HCT116 (cell line): Measurements from ENCODE around the gene ZNF154. TPM values are rescaled to one million over a fixed set of nuclear protein-coding genes. Genes with fewer than 3 reads are reported as not detected.

ENCODE experiments used
- ATAC-seq: fragments of 200-7000 bp; cut with Tn5 transposase; 2 replicates; pipeline ENCODE4 v1.9.1; 2020; ENCODE audit warnings: mild to moderate bottlenecking, moderate library complexity
- BruUV-seq: library from RNA; stranded (reverse); fragments of 400-500 nt; replicated peaks from 2 replicates; lab custom pipeline; 2021; lab: Mats Ljungman, UMichigan
- CTCF ChIA-PET: fragments of 300-600 bp; sonication (Branson Sonifier 250); formaldehyde crosslinking; loops from one replicate; lab custom pipeline; 2021; ENCODE audit warnings: antibody characterized with exemption; lab: Charles Lee
- POLR2A ChIA-PET: fragments of 300-600, 350-600 bp; sonication (Branson Sonifier 250); formaldehyde crosslinking; loops from one replicate; lab custom pipeline; 2021; ENCODE audit warnings: antibody characterized with exemption; lab: Charles Lee
- RAD21 ChIA-PET, 2 experiments: fragments of 300-600 bp; sonication (Branson Sonifier 250); formaldehyde crosslinking; loops; one replicate each; lab custom pipeline; 2023; ENCODE audit warnings: low total read pairs in 2 of 2; ENCODE audit not compliant: uncharacterized antibody in 2 of 2, unreplicated experiment in 2 of 2, low non-redundant PET in 1 of 2; lab: Charles Lee
- DNase-seq: peaks from one replicate; pipeline ENCODE4 v3.0.0-alpha.2; 2010; ENCODE audit warnings: low read depth, low spot score
- H2AFZ ChIP-seq: fragments of 200-600 bp; shearing (Covaris generic), sonication (generic); 2 replicates; pipeline ENCODE4 v1.6.1; 2017; ENCODE audit warnings: low read depth, mixed run types, mixed read lengths, antibody characterized with exemption, low read length; ENCODE audit not compliant: poor library complexity, severe bottlenecking
- H3K27ac ChIP-seq: 2 replicates; pipeline ENCODE4 v1.5.1; 2012; ENCODE audit warnings: low read depth, low read length
- H3K27me3 ChIP-seq: fragments of 200-600 bp; sonication (generic); 2 replicates; pipeline ENCODE4 v1.6.1; 2016; ENCODE audit warnings: mixed run types, low read length, mixed read lengths; ENCODE audit not compliant: insufficient read depth
- H3K36me3 ChIP-seq, 2 experiments: fragments of 200-500 bp in 1 of 2; fragments of 200-600 bp in 1 of 2; sonication (Bioruptor generic) in 1 of 2; sonication (generic) in 1 of 2; 2 replicates each; pipeline versions ENCODE4 v1.5.1 to v1.6.1; 2014 to 2016; ENCODE audit warnings: low read length in 2 of 2, inconsistent platforms in 1 of 2, mixed read lengths in 1 of 2, mixed run types in 1 of 2; ENCODE audit not compliant: insufficient read depth in 2 of 2, control insufficient read depth in 1 of 2
- H3K4me1 ChIP-seq, 2 experiments: fragments of 200-600 bp in 1 of 2; sonication (generic) in 1 of 2; 2 replicates each; pipeline versions ENCODE4 v1.5.1 to v1.6.1; 2012 to 2017; ENCODE audit warnings: low read length in 2 of 2, inconsistent platforms in 1 of 2, mild to moderate bottlenecking in 1 of 2, mixed read lengths in 1 of 2, mixed run types in 1 of 2, moderate library complexity in 1 of 2; ENCODE audit not compliant: insufficient read depth in 2 of 2, control insufficient read depth in 1 of 2
- H3K4me2 ChIP-seq: fragments of 200-600 bp; sonication (generic); 2 replicates; pipeline ENCODE4 v1.6.1; 2017; ENCODE audit warnings: mixed run types, low read length, mixed read lengths
- H3K4me3 ChIP-seq, 2 experiments: fragments of 200-600 bp in 1 of 2; sonication (generic) in 1 of 2; replicated peaks in 1 of 2; 2 replicates each; pipeline ENCODE4 v1.5.1; 2011 to 2016; ENCODE audit warnings: low read length in 2 of 2, control low read depth in 1 of 2, low read depth in 1 of 2, mild to moderate bottlenecking in 1 of 2, mixed read lengths in 1 of 2, mixed run types in 1 of 2
- H3K79me2 ChIP-seq: fragments of 200-600 bp; sonication (generic); 2 replicates; pipeline ENCODE4 v1.6.1; 2017; ENCODE audit warnings: mild to moderate bottlenecking, mixed run types, low read length, moderate library complexity, mixed read lengths; ENCODE audit not compliant: insufficient read depth
- H3K9ac ChIP-seq: fragments of 200-600 bp; sonication (generic); 2 replicates; pipeline ENCODE4 v1.6.1; 2016; ENCODE audit warnings: low read length, mixed read lengths
- H3K9me2 ChIP-seq: fragments of 200-600 bp; sonication (generic), shearing (Covaris generic); 2 replicates; pipeline ENCODE4 v1.6.1; 2017; ENCODE audit warnings: mixed run types, mild to moderate bottlenecking, moderate library complexity; ENCODE audit not compliant: insufficient read depth
- H3K9me3 ChIP-seq, 2 experiments: fragments of 200-500 bp in 1 of 2; fragments of 200-600 bp in 1 of 2; sonication (Bioruptor generic) in 1 of 2; sonication (generic) in 1 of 2; 2 replicates each; pipeline ENCODE4 v1.6.1; 2014 to 2017; ENCODE audit warnings: low read length in 2 of 2, mixed read lengths in 2 of 2, inconsistent platforms in 1 of 2, low read depth in 1 of 2, mild to moderate bottlenecking in 1 of 2, mixed run types in 1 of 2, moderate library complexity in 1 of 2; ENCODE audit not compliant: control insufficient read depth in 1 of 2, insufficient read depth in 1 of 2
- H4K20me1 ChIP-seq: fragments of 200-600 bp; sonication (generic), shearing (Covaris generic); 2 replicates; pipeline ENCODE4 v1.6.1; 2017; ENCODE audit warnings: mixed run types, mild to moderate bottlenecking, moderate library complexity; ENCODE audit not compliant: insufficient read depth
- CTCF ChIP-seq, 3 experiments: fragments of 200-600 bp in 1 of 3; sonication (generic) in 1 of 3; IDR thresholded peaks in 2 of 3; conservative IDR thresholded peaks in 1 of 3; 2 replicates each; pipeline ENCODE4 v1.5.1; 2012 to 2017; ENCODE audit warnings: low read depth in 2 of 3, low read length in 2 of 3, antibody characterized with exemption in 1 of 3, borderline replicate concordance in 1 of 3, control low read depth in 1 of 3, mild to moderate bottlenecking in 1 of 3, mixed read lengths in 1 of 3, mixed run types in 1 of 3, moderate library complexity in 1 of 3; ENCODE audit not compliant: insufficient read depth in 1 of 3
- ELF1 ChIP-seq: IDR thresholded peaks from 2 replicates; pipeline ENCODE4 v1.6.1; 2012; ENCODE audit warnings: low read depth, borderline replicate concordance
- POLR2AphosphoS5 ChIP-seq: IDR thresholded peaks from 2 replicates; pipeline ENCODE4 v1.6.1; 2011; ENCODE audit warnings: mild to moderate bottlenecking, low read depth, low read length, moderate library complexity
- ZBTB33 ChIP-seq: IDR thresholded peaks from 2 replicates; pipeline ENCODE4 v1.6.1; 2011; ENCODE audit warnings: mild to moderate bottlenecking, low read length, moderate library complexity; ENCODE audit not compliant: insufficient replicate concordance; ENCODE audit errors: extremely low read depth
- intact Hi-C: fragments of 100-400 bp; cut with micrococcal nuclease; formaldehyde crosslinking; loops from 2 replicates; pipeline ENCODE4 v1.10.0; 2022
- total RNA-seq: library from RNA; stranded (reverse); gene quantifications from one replicate; pipeline ENCODE4 v1.2.1, GENCODE V29; 2021; ENCODE audit not compliant: unreplicated experiment

ZNF154 gene
- total RNA-seq, 1 experiment from 2014 or later, result 0.10 TPM

- Histone ChIP-seq H3K9me2 (no peaks in the 10 kb centered on the region), H3K36me3 (no peaks in the 10 kb centered on the region), H2AFZ (no peak overlapping the region), H3K79me2 (no peaks in the 10 kb centered on the region), H4K20me1 (no peaks in the 10 kb centered on the region), H3K4me2 (no peak overlapping the region), H3K27ac (no peak overlapping the region), H3K4me1 (no peaks in the 10 kb centered on the region), H3K27me3 (no peaks in the 10 kb centered on the region), H3K9me3 (peaks cover 0 to 3% of the 10 kb centered on the region in 2 experiments; a peak in 2 of 4 replicates), H3K9ac (no peak overlapping the region), H3K4me3 (no peak overlapping the region)
- ATAC-seq (no peak), DNase-seq (no peak)
- no TSS peak for BruUV-seq
- POLR2A ChIA-PET, result no interaction called here
- CTCF ChIA-PET, result no interaction called here
- intact Hi-C loops, result no loop called here
- RAD21 ChIA-PET, result no interaction called here
- TF ChIP-seq POLR2AphosphoS5, result no peak
- 0 out of 6 replicates have a peak, but pooled peaks of 1 of the 3 experiments have one; percentile 4 for TF ChIP-seq CTCF (IDR thresholded peaks at IDR 0.05 in 2 of 3, conservative IDR thresholded peaks at IDR 0.05 in 1 of 3; ENCODE audit: borderline replicate concordance in 1 of 3, insufficient read depth in 1 of 3, low read depth in 2 of 3, low read length in 2 of 3)
- no peak for TF ChIP-seq ZBTB33
- no peak for TF ChIP-seq ELF1
Measured at GRCh38 chr19:57651654-57651996, 57.4 kb downstream of the ZNF154 start.
